Measurements from ENCODE around the gene AK1.
"Not testable (repeated sequence)": the region's sequence is repeated elsewhere in the genome, so short reads cannot be mapped to it uniquely, and the experiment has no call there.

The AK1 gene

GRCh38 chr9:127847833-127848755 is 29.4 kb downstream of the AK1 start:
- DNase-seq (ENCODE audit: low read depth) = no peak

DNA sequence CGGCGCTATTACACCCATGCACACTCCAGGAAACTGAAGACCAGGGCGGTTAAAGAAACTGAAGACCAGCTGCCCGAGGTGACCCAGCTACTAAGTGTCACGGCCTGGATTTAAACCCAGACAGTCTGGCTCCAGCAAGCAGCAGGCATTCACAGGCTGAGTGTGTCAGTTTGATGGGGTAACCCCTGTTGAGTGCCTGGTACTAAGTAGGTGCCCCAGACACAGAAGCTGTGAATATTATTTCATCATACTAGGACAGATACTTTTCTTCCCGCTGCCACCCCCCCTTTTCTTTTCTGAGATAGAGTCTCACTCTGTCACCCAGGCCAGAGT is 30.3 kb downstream of the AK1 start:
- no peak for DNase-seq (ENCODE audit: low read depth)

DNA sequence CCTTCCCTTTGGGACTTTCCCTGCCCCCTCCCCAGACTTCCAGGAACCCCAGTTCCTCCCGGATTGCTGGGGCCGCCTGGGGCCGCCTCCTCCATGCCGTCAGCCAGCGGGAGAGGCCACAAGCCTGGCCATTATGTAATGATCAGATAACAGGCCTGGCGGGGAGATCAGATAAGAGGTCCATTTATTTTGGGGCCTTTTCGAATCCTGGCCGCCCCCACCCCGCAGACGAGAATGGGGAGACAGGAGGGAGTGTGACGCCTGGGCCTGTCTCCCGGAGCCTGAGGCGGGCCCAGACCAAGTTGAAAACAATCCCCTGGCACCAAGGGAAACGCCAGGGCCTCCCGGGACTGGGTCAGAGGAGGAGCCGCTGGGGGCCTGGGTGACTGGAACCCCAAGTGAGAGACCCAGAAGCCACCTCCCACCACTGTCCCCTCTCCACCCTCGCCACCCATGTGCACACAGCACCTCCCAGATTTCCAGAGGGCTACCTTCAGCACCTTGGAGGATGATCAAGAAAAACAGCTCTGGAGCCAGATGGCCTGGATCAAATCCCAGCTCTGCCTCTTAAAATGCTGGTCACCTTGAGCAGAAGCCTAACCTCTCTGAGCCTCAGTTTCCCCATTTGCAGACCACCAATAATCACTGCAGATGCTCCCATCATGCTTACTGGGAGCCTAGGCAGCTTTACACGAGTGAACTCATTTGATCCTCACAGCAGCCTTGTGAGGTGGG is 30.9 kb downstream of the AK1 start:
- no peak for DNase-seq (ENCODE audit: low read depth)

- not testable (repeated sequence) for DNase-seq (ENCODE audit: low read depth)
Observed at GRCh38 chr9:127845619-127846018, 31.9 kb downstream of the AK1 start.

- DNase-seq (ENCODE audit: low read depth) = no peak
Observed at GRCh38 chr9:127844821-127845359, 32.6 kb downstream of the AK1 start.

DNA sequence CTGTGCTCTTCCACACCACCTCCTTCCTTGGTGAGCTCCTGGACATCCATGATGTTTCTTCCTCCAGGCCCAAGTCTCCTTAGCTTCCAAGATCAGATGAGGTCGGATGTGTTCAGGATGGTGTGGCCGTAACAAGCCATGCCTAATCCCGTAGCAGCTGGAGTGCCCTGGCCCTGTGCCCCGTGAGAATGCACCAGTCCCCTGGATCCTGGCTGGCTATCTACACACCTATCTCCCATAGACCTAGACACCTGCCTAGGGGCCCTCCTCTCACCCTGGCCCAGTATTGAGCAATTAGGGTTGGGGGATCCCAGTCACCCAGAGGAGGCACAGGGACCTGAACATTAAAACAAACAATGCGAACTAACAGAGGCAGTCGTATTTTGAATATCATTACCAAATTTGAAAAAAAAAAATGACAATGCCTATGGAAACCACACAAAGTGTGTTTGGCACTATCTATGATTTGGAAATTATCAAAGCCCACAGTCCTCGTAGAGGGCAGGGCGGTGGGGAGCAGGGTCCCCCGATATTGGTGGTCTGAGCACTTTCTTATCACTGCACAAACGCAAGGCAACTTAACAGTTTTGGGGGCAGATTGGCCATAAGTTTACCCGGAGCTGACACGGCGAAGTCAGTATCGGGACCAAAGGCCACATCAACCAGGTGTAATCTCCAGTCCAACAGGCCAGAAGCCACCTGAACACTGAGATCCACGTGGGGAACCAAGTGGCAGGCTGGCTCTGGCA is 36.2 kb downstream of the AK1 start:
- DNase-seq (ENCODE audit: low read depth) = no peak

GRCh38 chr9:127838375-127839078 is 38.9 kb downstream of the AK1 start:
- DNase-seq (ENCODE audit: low read depth) = no peak

DNA sequence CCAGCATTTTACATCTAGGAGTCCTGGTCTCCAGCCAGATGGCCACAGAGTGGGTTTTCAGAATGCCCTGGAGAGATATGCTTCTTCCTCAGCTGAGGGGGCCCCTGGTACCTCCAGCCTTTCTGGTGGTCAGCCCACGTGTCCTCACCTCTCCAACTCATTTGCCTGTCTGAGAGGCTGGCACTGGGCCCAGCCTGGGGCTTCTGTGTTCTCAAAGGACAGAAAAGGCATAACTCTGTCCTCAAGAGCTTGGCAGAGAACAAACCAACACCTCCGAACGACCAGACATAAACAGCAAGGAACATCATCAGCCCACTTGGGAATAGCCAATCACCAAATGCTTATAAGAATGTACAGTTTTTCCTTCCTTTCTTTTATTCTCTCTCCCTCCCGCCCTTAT is 40.1 kb downstream of the AK1 start:
- no peak for DNase-seq (ENCODE audit: low read depth)

DNA sequence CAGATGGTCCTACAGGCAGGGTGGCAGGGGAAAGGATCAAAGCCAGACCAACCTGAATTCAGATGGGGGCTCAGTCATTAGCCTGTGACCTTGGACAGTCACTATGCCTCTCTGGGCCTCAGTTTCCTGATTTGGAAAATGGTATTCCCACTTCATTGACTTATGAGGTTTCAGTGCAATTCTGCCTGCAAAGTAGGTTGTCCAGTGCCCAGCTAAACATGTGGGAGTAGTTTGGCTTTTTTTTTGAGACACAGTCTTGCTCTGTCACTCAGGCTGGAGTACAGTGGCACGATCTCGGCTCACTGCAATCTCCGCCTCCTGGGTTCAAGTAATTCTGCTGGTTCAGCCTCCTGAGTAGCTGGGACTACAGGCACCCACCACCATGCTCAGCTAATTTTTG is 40.9 kb downstream of the AK1 start:
- DNase-seq (ENCODE audit: low read depth) = not testable (repeated sequence)

- DNase-seq (ENCODE audit: low read depth) = no peak
Observed at GRCh38 chr9:127835991-127836516, 41.4 kb downstream of the AK1 start.

- DNase-seq (ENCODE audit: low read depth) = no peak
Observed at GRCh38 chr9:127833555-127833954, 43.9 kb downstream of the AK1 start.

DNA sequence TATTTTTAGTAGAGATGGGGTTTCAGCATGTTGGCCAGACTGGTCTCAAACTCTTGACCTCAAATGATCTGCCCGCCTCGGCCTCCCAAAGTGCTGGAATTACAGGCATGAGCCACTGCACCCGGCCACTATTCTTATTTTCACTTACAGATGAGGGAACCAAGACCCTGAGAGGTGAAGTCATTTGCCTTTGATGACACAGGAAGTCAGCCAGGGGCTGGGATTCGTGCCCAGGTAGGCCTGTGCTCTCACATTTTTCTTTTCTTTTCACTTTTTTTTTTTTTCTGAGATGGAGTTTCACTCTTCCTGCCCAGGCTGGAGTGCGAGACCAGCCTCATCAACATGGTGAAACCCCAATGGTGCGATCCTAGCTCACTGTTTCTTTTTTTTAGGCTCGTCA is 45.2 kb downstream of the AK1 start:
- no peak for DNase-seq (ENCODE audit: low read depth)

DNA sequence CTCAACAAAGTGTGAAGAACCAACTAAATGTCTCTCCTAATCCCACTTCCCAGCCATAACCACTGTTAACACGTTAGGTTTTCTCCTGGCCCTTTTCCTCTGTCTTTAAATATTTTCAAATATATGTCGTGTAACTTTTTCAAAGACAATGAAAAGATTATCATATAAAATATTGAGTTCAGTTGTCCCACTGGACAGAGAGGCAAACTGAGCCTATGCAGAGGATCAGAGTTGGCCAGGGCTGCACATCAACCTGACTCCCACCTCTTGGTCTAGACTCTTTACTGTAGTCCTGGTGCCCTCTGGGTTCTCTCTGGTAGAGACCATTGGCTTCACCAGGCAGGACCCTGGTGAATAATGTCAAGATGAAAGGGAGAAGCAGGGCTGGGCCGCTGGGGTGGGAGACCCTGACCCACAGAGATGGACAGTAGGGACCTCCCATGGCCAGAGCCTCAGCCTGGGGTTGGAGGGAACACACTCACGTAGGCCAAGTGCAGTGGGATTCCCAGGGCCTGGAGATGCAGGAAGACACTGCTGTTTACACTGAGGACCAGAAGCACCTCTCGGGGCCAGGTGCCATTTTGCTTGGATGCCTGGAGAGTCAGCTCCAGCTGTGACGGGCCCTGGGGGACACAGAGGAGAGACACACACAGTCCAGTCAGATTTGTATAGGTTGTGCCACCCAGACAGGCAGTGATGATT is 48.1 kb downstream of the AK1 start:
- no peak for DNase-seq (ENCODE audit: low read depth)

- no peak for DNase-seq (ENCODE audit: low read depth)
Observed at GRCh38 chr9:127828262-127829031, 49.0 kb downstream of the AK1 start.

GRCh38 chr9:127826253-127826913 is 51.1 kb downstream of the AK1 start:
- DNase-seq (ENCODE audit: low read depth) = no peak

DNA sequence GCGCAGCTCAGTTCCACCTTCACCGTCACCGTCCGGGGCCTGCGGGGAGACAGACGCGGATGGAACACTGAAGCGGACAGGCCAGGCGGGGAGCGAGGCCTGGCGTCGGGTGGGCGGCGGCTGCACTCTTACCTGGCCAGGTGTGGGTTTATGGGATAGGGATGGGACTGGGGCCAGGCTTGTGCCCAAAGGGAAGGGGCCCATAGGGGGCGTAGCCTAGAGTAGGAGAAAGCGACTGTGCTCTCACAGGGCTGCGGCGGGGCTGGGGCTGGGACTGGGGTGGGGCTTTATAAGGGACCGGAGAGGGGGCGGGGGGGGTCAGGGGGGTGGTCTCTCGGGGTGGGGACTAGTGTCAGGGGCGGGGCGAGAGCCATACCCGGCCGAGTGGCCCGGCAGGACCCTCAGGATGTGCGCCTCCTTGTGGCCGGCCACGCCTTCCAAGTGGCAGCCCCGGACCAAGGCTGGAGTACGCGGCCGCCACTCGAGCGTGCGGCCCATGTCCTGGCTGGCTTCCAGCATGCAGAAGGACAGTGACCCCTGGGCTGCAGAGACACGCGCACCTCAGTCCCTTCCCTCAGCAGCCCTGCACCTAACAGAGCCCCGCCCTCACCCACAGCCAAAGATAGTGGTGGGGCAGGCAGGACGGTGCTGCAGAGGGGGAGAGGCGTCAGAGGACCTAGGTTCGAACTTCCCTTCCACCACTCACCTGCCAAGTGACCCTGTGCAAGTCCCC is 52.0 kb downstream of the AK1 start:
- no peak for DNase-seq (ENCODE audit: low read depth)

- no peak for DNase-seq (ENCODE audit: low read depth)
Observed at GRCh38 chr9:127822108-127822507, 55.4 kb downstream of the AK1 start.

GRCh38 chr9:127818574-127818973 is 58.9 kb downstream of the AK1 start:
- DNase-seq (ENCODE audit: low read depth) = no peak

- DNase-seq (ENCODE audit: low read depth) = no peak
Observed at GRCh38 chr9:127817881-127818434, 59.5 kb downstream of the AK1 start.
